Muscle of back (tissue), 11 donors: ENCODE measurements around the gene JAGN1. TPM values are rescaled to one million over a fixed set of nuclear protein-coding genes. Genes with fewer than 3 reads are reported as not detected.
"Not testable (repeated sequence)": the region's sequence is repeated elsewhere in the genome, so short reads cannot be mapped to it uniquely, and the experiment has no call there.

ENCODE experiments used
- DNase-seq, 3 donors: peaks; one replicate each; pipeline versions ENCODE4 v3.0.0 to v3.0.0-alpha.2; 2013
- polyA plus RNA-seq, 10 donors: library from polyadenylated mRNA; unstranded; fragments of 120-200 nt; gene quantifications; one replicate each; pipeline ENCODE4 v1.2.1, GENCODE V29; 2013; ENCODE audit not compliant: insufficient read length in 10 of 10

The JAGN1 gene
- polyA plus RNA-seq, 10 donors = 24.6 to 33.7 (median 28.8) TPM

- peak; percentile 71 to 85 (median 75) for DNase-seq
These were observed 26.0 kb upstream of the JAGN1 start for GRCh38 chr3:9864200-9864927.

GRCh38 chr3:9865125-9865637 is 25.2 kb upstream of the JAGN1 start:
- not testable (repeated sequence) for DNase-seq

- DNase-seq = peak in 1 of 3 donors; percentile 20
These were observed 23.8 kb upstream of the JAGN1 start for GRCh38 chr3:9866639-9867038.

GRCh38 chr3:9867106-9867505 is 23.3 kb upstream of the JAGN1 start:
- no peak for DNase-seq

GRCh38 chr3:9869955-9870354 is 20.5 kb upstream of the JAGN1 start:
- no peak for DNase-seq

GRCh38 chr3:9870978-9871377 is 19.4 kb upstream of the JAGN1 start:
- DNase-seq = peak in 1 of 3 donors; percentile 40

GRCh38 chr3:9872067-9872466 is 18.3 kb upstream of the JAGN1 start:
- not testable (repeated sequence) for DNase-seq

- no peak for DNase-seq
These were observed 15.0 kb upstream of the JAGN1 start for GRCh38 chr3:9875448-9875847.

GRCh38 chr3:9876255-9876654 is 14.2 kb upstream of the JAGN1 start:
- DNase-seq = not testable (repeated sequence)

GRCh38 chr3:9876991-9877390 is 13.4 kb upstream of the JAGN1 start:
- DNase-seq = no peak

GRCh38 chr3:9878700-9879099 is 11.7 kb upstream of the JAGN1 start:
- DNase-seq = no peak

- no peak for DNase-seq
These were observed 10.4 kb upstream of the JAGN1 start, which contains the start of gene CIDEC for GRCh38 chr3:9879830-9880549. TSS of gene CIDEC (minus strand) at chr3:9880253. CDS start at chr3:9878486, 1,767 bp downstream.

GRCh38 chr3:9881441-9881840 is 9.0 kb upstream of the JAGN1 start:
- peak in 1 of 3 donors; percentile 41 for DNase-seq

GRCh38 chr3:9883706-9884554 is 6.5 kb upstream of the JAGN1 start:
- no peak for DNase-seq

- peak in 1 of 3 donors; percentile 58 for DNase-seq
These were observed 5.8 kb upstream of the JAGN1 start for GRCh38 chr3:9884555-9885165.

- DNase-seq = no peak
These were observed 4.1 kb upstream of the JAGN1 start for GRCh38 chr3:9886328-9886727.

- no peak for DNase-seq
These were observed 2.9 kb upstream of the JAGN1 start for GRCh38 chr3:9887480-9887879.

- no peak for DNase-seq
These were observed 1.9 kb upstream of the JAGN1 start for GRCh38 chr3:9888540-9888939.

- no peak for DNase-seq
These were observed 1.0 kb upstream of the JAGN1 start for GRCh38 chr3:9889405-9889804.

- DNase-seq = no peak
These were observed 737 bp downstream of the JAGN1 start for GRCh38 chr3:9891072-9891622.

- DNase-seq = no peak
These were observed 3.3 kb downstream of the JAGN1 start for GRCh38 chr3:9893739-9894138.
